Skin of body (tissue), 2 donors: ENCODE results near the gene UVRAG. TPM values are rescaled to one million over a fixed set of nuclear protein-coding genes. Genes with fewer than 3 reads are reported as not detected.
A peak's percentile ranks its signal among the peaks of the same experiment; 100 is the strongest.

Experiments used
- DNase-seq: peaks from one replicate; lab custom pipeline; 2025; lab: John Stamatoyannopoulos, UW
- total RNA-seq: library from RNA; depleted of rRNA; stranded (reverse); fragments of >200 nt; gene quantifications from one replicate; pipeline ENCODE4 v1.2.3, GENCODE V29; 2014

Gene UVRAG
- total RNA-seq, 1 donor from 2014 or later = 28.5 TPM

DNA sequence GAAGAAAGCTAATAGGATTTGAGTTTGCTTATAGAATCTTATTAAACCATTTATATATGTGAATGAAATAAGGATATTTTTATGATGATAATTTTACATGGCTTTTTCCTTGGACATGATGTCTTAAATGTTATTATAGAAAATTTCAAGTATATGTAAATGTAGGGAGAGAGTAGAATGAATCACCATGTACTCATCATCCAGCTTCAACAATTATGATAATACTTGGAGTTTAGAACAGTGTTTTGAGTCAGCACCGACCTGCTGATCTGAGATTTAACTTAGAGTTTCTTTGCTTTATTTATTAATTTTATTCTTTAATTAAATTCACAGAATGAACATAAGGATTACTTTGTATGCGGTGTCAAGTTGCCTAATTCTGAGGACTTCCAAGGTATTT lies 193.5 kb downstream of the UVRAG start:
- DNase-seq = no peak

GRCh38 chr11:76010051-76010450 lies 195.0 kb downstream of the UVRAG start:
- DNase-seq = no peak

DNA sequence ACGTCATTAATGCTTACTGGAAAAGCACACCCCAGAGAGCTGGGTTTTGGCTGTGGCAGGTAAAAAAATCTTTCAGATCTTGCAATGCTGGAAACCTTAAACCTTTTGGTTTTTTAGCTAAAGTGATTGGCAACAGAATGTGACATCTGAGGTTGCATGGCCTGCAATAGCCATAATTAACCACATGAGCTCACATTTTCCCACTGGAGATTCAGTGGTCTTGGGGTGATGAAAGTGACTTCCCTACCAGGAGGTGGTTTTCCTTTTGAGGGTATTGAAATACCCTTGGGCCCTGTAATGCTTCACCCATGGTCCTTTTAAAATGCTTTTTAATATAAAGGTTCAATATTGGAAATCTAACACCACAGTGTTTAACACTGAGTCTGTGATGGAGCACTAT lies 198.5 kb downstream of the UVRAG start:
- DNase-seq = no peak

GRCh38 chr11:76023236-76024068 lies 208.4 kb downstream of the UVRAG start:
- no peak for DNase-seq

DNA sequence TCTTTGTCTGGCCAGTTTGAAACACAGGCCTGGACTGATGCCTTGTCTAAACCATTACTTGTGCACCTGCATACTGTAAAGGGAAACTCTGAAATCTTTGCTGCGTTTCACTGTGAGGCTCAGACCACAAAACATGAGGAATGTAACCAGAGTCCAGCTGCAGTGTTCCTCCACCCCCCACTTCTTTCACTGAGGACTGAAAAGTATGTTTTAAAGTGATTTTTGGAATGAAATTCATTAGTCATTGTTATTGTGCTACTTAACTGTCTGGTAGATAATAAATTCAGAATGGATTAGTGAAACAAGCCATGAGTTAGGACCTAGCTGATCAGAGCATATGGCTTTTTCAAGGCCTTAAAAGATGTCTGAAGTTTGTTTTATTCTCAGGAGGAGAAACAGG lies 210.1 kb downstream of the UVRAG start:
- DNase-seq = peak; percentile 33

GRCh38 chr11:76025817-76026216 lies 210.8 kb downstream of the UVRAG start:
- DNase-seq = no peak

DNA sequence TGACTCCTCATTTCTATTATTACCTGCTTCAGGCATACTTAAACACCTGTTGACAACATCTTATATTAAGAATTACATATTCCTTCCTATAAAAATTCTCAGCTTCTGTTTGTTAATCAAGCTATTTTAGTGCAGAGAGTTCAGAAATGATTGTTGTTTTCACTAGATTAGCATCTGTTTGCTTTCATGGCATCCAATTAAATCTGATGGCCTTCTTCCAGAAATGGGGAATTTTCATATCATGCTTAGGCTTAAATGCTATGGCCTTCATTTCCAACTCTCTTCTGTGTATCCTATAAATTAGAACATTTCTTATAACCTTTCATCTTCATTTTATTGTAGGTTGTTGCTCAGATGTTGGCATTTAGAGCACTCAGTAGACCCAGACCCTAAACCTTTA lies 211.3 kb downstream of the UVRAG start:
- DNase-seq = no peak

- no peak for DNase-seq
Observed at GRCh38 chr11:76026862-76027261, 211.9 kb downstream of the UVRAG start.

- no peak for DNase-seq
Observed at GRCh38 chr11:76030286-76030685, 215.3 kb downstream of the UVRAG start.

GRCh38 chr11:76030968-76031590 lies 216.1 kb downstream of the UVRAG start:
- no peak for DNase-seq

GRCh38 chr11:76033699-76034098 lies 218.7 kb downstream of the UVRAG start:
- no peak for DNase-seq

- no peak for DNase-seq
Observed at GRCh38 chr11:76035020-76035419, 220.0 kb downstream of the UVRAG start.

DNA sequence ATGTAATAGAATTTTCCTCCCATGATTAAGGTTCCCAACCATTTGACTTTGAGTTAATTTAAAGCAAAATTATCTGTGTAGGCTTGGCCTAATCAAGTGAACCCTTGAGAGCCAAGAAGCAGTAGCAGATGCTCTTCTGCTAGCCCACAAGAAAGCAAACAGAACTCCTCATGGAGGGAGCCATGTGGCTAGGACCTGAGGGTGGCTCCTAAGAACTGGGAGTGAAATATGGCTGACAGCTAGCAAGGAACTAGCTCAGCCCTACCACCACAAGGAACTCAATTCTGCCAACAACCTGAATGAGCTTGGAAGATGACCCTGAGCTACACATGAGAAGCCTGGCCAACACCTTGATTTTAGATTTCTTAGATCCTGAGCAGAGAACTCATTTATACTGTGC lies 223.6 kb downstream of the UVRAG start:
- DNase-seq = no peak

DNA sequence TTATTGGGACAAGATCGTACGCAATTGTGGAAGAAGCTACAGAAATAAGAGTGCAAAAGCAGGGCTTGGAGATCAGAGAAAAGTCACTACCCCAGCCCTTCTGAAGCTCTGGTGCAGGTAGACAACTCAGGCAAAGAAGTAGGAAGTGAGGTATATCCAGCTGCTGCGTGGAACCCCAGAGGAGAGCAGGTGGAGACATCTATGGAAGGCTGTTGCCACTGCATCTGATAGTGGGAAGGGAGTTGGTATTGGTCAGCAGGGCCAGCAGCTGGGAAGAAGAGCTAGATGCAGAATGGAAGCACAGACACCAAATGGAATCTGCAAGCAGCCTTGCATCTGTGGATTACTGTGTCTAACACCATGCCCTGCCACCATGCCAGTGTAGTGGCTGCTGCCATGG lies 226.2 kb downstream of the UVRAG start:
- no peak for DNase-seq

GRCh38 chr11:76044750-76045320 lies 229.8 kb downstream of the UVRAG start:
- no peak for DNase-seq

- no peak for DNase-seq
Observed at GRCh38 chr11:76047231-76047630, 232.2 kb downstream of the UVRAG start.

- DNase-seq = peak; percentile 67
Observed at GRCh38 chr11:76047766-76048165, 232.8 kb downstream of the UVRAG start.

- DNase-seq = no peak
Observed at GRCh38 chr11:76048763-76049162, 233.8 kb downstream of the UVRAG start.

DNA sequence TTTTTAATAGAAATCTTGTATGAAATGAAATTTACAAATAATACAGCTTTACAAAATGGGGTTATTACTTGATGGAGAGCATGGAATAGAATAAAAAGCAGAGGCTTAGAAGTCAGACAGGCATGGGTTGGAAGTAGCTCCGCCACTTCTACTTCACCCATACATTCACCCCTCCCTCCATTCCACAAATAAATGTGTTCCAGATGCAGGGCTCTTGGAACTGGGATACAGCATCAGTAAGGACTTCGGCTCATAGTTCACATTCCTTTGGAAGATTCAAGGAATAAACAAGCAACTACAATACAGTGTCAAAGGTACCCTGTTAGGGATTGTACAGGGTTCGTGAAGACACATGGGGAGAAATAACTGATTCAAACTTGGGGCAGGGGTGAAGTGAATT lies 234.5 kb downstream of the UVRAG start:
- peak; percentile 51 for DNase-seq

- DNase-seq = no peak
Observed at GRCh38 chr11:76051937-76052336, 236.9 kb downstream of the UVRAG start.

- DNase-seq = no peak
Observed at GRCh38 chr11:76054330-76054729, 239.3 kb downstream of the UVRAG start.

DNA sequence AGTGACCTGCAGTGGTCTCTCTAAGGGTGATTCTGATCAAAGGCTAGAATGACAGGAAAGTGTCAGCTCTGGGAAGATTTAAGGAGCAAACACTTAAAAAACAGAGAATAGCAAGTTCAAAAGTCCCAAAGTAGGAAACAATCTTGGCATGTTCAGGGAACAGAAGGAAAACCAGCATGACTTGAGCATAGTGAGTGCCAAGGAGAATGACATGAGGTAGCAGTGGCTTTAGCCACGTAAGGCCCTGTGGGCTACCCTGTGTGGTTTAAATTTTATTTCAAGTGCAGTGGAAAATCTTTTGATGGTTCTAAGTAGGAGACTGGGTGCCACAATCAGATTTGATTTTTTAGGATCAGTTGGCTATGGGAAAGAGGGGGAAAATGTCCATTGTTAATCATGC lies 241.9 kb downstream of the UVRAG start:
- no peak for DNase-seq
